ENCODE measurements around the gene RMC1. TPM values are rescaled to one million over a fixed set of nuclear protein-coding genes. Genes with fewer than 3 reads are reported as not detected.

RMC1 gene
- polyA plus RNA-seq (2011; rRNA removed) (10.8 and 15.1 TPM in 2 replicates), polyA minus RNA-seq (2011; rRNA and poly(A)+ RNA removed) (10.1 and 12.5 TPM in 2 replicates)

DNA sequence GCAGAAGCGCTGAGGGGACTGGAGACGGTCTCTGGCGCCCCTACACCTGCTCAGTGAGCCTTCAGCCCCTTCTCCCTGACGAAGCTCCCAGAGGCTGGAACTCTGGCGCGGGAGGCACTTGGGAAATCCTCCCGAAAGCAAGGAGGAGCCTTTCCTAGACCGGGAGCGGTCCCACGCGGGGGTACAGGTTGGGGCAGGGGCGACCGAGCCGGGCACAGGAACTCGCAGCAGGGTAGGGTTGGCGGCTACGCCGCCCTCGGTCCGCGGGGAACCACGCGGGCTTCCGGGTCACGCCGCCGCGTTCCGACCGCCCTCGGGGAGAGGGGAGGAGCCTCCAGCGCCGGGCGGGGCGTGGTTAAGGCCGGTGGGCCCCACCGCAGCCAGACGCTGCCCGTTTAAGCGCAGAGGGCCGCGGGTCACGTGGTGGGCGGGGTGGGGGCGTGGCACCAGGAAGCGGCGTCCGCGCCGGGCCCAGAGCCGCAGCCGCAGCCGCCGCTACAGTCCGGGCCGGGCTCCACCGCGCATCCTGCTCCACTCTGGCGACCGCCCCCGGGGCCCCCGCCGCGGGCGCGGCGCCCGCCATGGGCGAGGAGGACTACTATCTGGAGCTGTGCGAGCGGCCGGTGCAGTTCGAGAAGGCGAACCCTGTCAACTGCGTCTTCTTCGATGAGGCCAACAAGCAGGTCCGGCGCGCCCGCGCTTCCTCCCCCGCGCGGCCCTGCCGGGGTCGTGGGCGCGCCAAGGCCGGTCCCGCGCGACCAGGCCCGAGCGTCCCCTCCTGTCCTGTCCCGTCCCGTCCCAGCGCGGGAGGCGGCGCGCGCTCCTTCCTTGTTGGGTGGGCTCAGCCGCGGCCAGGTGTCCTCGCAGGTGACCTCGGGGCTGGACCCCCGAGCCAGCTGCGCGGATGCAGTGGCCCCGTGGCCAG lies at the start of gene RMC1:
Gene RMC1 (plus strand): TSS at position 474 of the 925 bp plus-strand sequence. CDS start 108 bp downstream, at position 582.
- ChIA-PET CTCF (interaction anchor here (0.8 to 3.5 kb wide), 5 partner anchors 12 to 415 kb away, joined by 3 to 19 read pairs (median 3); no protein-coding TSS in a partner anchor), POLR2A (no interaction called here)
- no peaks in the 10 kb centered on the region for H3K27me3 ChIP-seq (ENCODE audit: control insufficient read depth, insufficient read depth, low read length)
- H3K4me3 ChIP-seq (ENCODE audit: low read depth, low read length) = peak within 1 kb of the TSS; percentile 91
- DNase-seq (ENCODE audit: low read depth) = no peak
- TF ChIP-seq, protein P1, sequence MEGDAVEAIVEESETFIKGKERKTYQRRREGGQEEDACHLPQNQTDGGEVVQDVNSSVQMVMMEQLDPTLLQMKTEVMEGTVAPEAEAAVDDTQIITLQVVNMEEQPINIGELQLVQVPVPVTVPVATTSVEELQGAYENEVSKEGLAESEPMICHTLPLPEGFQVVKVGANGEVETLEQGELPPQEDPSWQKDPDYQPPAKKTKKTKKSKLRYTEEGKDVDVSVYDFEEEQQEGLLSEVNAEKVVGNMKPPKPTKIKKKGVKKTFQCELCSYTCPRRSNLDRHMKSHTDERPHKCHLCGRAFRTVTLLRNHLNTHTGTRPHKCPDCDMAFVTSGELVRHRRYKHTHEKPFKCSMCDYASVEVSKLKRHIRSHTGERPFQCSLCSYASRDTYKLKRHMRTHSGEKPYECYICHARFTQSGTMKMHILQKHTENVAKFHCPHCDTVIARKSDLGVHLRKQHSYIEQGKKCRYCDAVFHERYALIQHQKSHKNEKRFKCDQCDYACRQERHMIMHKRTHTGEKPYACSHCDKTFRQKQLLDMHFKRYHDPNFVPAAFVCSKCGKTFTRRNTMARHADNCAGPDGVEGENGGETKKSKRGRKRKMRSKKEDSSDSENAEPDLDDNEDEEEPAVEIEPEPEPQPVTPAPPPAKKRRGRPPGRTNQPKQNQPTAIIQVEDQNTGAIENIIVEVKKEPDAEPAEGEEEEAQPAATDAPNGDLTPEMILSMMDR (IDR thresholded peaks at IDR 0.05; ENCODE audit: insufficient read depth, low read depth, low read length) = no peak
- H3K36me3 ChIP-seq (ENCODE audit: control insufficient read depth, insufficient read depth, low read length) = 0 out of 2 replicates have a peak, but pooled peaks cover 2% of the 10 kb centered on the region

DNA sequence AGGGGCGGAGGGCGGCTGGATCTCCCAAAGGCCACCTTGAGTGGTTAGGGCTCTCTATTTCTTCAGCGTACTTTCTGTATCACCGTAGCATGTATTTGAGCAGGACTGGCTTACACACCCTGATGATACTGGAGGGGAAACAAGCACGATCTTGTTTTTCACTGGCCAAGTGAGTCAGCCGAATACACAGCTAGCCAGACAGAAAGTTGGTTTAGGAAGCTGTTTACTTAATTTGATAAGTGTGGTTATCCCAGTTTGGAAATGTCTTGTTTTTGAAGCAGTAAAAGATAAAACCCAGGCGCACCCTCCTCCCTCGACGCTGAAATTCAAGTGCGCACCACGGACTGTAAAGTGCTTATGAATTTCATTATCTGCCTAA lies 49.6 kb upstream of the RMC1 start:
- H3K27me3 ChIP-seq (ENCODE audit: control insufficient read depth, insufficient read depth, low read length) = no peaks in the 10 kb centered on the region
- peak overlapping the region; percentile 56 for H3K4me3 ChIP-seq (ENCODE audit: low read depth, low read length)
- peak; percentile 11 for DNase-seq (ENCODE audit: low read depth)
- POLR2A ChIA-PET = no interaction called here
- CTCF ChIA-PET = no interaction called here
- H3K36me3 ChIP-seq (ENCODE audit: control insufficient read depth, insufficient read depth, low read length) = no peaks in the 10 kb centered on the region; the same call in 1 of the 2 replicates
- TF ChIP-seq, protein P1 (IDR thresholded peaks at IDR 0.05; ENCODE audit: insufficient read depth, low read depth, low read length) = no peak

DNA sequence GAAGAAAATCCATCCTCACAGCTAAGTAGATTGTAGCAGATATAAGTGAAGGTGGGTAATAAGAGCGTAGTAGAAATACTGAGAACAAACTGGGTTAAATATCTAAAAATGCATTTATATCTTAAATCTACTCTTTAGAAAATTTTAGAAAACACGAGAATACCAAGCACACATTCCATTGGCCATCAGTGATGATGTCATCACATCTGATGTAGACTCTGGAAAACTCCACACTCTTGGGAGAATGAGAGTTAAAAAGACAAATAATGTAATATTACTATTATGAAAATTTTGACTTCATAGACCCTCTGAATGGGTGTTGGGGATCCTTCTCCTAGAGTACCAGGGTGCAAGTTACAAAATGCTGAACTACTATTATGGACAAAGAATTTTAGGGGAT lies 46.5 kb upstream of the RMC1 start:
- ChIA-PET POLR2A (no interaction called here), CTCF (interaction anchor here (0.7 kb wide), 2 partner anchors 68 to 400 kb away, joined by 3 read pairs; no protein-coding TSS in a partner anchor)
- H3K4me3 ChIP-seq (ENCODE audit: low read depth, low read length) = no peak overlapping the region
- no peaks in the 10 kb centered on the region for H3K27me3 ChIP-seq (ENCODE audit: control insufficient read depth, insufficient read depth, low read length)
- TF ChIP-seq, protein P1 (IDR thresholded peaks at IDR 0.05; ENCODE audit: insufficient read depth, low read depth, low read length) = no peak
- DNase-seq (ENCODE audit: low read depth) = no peak
- no peaks in the 10 kb centered on the region; the same call in 1 of the 2 replicates for H3K36me3 ChIP-seq (ENCODE audit: control insufficient read depth, insufficient read depth, low read length)

DNA sequence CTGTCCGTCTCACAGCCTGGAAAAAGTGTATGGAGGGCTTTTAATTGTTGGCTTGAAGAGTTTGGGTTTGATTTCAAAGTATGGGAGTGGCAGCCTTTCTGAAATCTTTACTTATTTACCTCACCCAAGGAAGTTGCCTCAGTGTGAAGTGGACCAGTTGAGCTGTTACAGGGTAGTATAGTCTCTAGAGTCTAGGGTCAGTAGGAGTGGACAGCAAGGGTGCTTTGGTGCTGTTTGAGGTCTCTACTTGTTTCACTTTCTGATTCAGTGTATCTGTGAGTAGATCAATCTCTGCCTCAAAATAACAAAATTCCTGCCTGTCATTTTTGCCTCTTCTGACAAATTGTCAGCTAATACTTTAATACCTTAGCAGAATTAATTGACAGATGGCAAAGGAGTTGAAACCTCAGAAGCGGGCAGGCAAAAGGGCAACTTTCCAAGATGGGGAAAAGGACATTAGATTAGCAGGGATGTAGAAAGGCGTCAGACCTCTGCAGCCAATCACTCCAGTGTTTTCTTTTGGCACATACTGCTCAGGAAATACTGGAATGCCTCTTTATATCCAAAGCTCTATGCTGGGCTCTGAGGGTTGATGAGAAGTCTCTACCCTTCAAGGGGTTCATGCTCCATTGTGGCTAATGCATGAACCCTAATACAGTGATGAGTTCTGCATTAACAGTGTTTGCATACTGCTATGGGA lies 44.3 kb upstream of the RMC1 start:
- POLR2A ChIA-PET = no interaction called here
- TF ChIP-seq, protein P1 (IDR thresholded peaks at IDR 0.05; ENCODE audit: insufficient read depth, low read depth, low read length) = no peak
- no peak overlapping the region for H3K4me3 ChIP-seq (ENCODE audit: low read depth, low read length)
- no peak for DNase-seq (ENCODE audit: low read depth)
- no peaks in the 10 kb centered on the region for H3K27me3 ChIP-seq (ENCODE audit: control insufficient read depth, insufficient read depth, low read length)
- CTCF ChIA-PET = no interaction called here
- peaks cover 4% of the 10 kb centered on the region for H3K36me3 ChIP-seq (ENCODE audit: control insufficient read depth, insufficient read depth, low read length)

DNA sequence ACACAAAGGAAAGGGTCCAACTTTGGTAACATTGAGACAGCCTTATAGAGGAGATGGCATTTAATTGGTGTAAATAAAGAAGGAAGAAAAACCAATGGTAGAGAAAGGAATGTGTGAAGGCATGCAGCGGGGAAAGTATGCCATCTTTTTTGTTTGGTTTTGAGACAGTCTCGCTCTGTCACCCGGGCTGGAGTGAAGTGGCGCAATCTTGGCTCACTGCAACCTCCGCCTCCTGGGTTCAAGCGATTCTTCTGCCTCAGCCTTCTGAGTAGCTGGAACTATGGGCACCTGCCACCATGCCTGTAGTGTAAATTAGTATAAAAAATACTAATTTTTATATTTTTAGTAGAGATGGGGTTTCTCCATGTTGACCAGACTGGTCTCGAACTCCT lies 43.8 kb upstream of the RMC1 start:
- ChIA-PET CTCF (no interaction called here), POLR2A (no interaction called here)
- Histone ChIP-seq H3K4me3 (ENCODE audit: low read depth, low read length) (no peak overlapping the region), H3K27me3 (ENCODE audit: control insufficient read depth, insufficient read depth, low read length) (no peaks in the 10 kb centered on the region), H3K36me3 (ENCODE audit: control insufficient read depth, insufficient read depth, low read length) (peaks cover 6% of the 10 kb centered on the region)
- TF ChIP-seq, protein P1 (IDR thresholded peaks at IDR 0.05; ENCODE audit: insufficient read depth, low read depth, low read length) = no peak
- no peak for DNase-seq (ENCODE audit: low read depth)

Data from BJ (cell line).